GM18867 (cell line): ENCODE results near the gene ATP11A.

Experiments
- ATAC-seq: cut with Tn5 transposase; IDR thresholded peaks from one replicate; pipeline ENCODE4 v1.9.1; 2021; ENCODE audit warnings: mild to moderate bottlenecking, moderate library complexity; ENCODE audit not compliant: unreplicated experiment

The ATP11A gene

DNA sequence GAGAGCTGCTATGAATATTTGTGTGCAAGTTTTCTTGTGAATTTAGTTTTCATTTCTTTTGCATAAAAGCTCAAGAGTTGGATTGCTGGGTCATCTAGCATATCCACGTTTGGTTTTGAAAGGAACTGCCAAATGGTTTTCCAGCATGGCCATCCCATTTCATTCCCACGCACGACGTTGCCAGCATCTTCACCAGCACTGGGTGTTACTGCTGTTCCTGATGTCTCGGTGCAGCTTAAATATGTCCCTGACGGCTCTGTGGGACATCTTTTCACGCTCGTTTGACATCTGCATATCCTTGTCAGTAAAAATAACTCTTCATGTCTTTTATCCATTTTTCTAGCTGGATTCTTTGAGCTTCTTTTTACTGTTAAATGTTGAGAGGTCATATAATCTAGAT, 123.7 kb downstream of the ATP11A start:
- no peak for ATAC-seq

DNA sequence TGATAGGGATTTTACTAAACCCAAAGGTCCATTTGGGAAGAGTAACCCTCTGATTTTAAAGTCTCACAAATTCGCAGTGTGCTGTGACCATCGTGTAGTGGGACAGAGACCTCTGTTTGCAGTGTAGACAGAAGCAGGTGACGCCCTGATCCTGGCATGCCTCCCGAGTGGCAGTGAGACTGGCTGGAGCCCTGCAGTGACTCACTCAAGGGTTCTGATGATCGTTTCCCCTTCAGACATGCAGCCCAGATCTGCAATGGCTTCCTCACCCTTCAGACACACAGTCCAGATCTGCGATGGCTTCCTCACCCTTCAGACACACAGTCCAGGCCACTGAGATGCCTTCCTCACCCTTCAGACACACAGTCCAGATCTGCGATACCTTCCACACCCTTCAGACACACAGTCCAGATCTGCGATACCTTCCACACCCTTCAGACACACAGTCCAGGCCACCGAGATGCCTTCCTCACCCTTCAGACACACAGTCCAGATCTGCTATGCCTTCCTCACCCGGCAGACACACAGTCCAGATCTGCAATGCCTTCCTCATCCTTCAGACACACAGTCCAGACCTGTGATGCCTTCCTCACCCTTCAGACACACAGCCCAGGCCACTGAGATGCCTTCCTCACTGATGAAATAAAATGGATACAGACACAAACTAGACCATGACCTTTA, 125.2 kb downstream of the ATP11A start:
- ATAC-seq: no peak

DNA sequence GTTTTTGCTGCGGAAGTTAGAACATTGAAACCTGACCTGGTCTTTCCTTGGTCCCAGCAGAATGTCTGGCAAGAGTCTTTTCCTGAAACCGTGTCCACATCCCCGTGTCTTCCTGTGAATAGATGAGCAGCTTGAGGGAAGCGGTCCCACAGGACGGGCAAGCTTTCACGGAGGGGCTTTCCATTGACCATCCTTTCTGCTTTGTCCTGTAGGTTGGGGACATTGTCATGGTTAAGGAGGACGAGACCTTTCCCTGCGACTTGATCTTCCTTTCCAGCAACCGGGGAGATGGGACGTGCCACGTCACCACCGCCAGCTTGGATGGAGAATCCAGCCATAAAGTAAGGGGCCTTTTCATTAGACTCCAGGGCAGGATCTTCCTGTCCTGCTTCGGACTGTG, 126.0 kb downstream of the ATP11A start:
- ATAC-seq: no peak

DNA sequence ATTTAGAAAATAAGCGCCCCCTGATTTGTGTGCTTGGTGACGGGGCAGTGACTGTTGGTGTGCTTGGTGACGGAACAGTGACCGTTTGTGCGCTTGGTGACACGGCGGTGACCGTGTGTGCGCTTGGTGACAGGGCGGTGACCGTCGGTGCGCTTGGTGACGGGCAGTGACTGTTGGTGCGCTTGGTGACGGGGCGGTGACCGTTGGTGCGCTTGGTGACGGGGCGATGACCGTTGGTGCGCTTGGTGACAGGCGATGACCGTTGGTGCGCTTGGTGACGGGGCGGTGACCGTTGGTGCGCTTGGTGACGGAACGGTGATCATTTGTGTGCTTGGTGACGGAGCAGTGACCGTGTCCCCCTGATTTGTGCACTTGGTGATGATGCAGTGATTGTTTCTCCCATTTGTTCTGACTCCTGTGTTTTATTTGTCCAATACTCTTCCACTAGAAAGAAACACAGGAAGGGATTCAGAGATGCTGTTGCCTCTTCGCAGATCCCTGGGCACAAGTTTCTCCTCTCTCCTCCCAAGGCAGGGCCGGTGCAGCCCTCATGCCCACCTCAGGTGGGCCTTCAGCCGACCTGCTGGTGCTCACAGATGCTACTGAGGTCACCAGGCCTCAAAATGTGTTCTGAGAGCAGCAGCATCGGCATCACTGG, 128.3 kb downstream of the ATP11A start:
- ATAC-seq: no peak

DNA sequence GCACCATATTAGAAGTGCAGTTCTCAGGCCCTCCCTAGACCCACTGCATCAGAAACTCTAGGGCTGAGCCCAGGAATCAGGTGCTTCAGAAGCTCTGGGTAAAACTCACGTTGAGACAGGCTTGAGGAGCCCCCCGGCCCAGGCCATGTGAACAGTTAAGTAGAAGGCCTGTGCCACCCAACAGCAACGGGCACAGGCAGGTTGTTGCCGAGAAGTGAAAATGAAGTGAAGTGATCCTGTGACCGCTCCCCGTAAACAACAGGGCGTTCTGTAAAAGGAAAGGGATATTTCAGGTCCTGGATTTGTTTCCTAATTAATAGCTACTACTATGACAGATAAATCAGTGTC, 128.8 kb downstream of the ATP11A start:
- ATAC-seq: no peak

DNA sequence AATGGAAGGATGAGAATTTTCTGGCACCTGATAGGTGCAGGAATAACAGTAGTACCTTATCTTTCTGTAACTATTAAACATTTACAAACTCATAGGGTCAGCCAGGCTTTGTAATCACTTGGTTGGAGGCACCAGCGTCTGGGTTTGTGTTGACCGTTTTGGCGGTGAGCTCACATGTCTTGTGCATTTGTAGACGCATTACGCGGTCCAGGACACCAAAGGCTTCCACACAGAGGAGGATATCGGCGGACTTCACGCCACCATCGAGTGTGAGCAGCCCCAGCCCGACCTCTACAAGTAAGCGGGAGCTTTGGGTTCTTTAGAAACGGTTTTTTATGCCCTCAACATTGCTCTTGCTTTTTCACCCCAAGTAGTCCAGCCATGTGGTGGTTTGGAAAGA, 129.3 kb downstream of the ATP11A start:
- ATAC-seq: no peak

DNA sequence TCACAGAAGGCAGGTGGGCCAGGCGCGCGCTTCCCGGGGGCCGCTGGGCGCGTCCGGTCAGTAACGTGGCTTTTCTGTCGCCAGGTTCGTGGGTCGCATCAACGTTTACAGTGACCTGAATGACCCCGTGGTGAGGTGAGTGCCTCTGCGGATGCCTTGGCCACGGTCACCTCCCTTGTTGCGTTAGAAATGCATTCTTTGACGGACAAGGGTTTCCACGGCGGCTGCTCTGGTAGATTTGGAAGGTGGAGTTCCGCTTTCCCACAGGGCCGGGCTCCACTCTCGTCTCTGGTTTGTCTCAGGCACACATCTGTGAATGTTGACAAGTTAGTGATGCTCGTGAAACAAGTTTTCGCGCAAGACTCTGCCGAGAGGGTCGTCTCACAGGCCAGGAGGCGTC, 130.0 kb downstream of the ATP11A start:
- no peak for ATAC-seq

DNA sequence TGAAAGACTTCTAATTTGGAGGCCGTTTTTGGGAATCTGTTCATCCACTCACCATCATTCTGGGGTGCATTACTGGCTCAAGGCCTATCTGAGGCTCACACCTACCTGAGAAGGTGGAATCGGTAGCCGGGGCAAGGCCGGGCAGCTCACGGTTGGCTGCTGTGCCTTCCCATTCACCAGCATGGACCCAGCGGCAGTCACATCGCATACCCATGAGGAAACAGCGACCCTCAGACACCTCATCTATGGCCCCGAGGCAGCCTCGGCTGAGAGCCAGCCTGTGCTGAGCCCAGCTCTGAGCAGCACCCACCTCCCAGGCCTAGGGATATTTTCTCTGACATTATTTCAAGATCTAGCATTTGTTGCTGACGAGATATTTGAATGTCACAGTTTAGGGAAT, 130.5 kb downstream of the ATP11A start:
- ATAC-seq: no peak

DNA sequence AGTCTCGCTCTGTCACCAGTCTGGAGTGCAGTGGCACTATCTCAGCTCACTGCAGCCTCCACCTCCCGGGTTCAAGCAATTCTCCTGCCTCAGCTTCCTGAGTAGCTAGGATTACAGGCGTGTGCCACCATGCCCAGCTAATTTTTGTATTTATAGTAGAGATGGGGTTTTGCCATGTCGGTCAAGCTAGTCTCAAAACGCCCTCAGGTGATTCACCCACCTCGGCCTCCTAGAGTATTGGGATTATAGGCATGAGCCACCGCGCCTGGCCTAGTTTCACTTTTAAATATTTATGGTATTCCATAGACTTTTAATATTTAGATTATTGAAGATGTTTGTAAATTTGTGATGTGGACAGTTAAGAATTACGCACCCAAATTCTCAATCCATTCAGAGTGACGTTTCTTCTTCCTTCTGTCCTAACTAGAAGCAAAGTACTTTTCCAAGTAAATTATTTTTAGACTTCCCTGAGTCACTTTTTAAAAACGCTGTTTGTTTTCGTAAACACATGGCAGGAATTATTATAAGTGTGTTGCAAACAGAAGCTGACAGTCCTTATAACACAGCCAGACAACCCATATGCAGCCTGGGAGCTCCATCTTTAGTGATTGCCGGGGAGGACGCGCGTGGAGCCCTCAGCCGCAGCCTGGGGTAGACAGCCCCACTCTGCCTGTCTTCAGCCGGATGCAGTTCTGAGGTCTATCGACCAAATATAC, 131.7 kb downstream of the ATP11A start:
- ATAC-seq: no peak

DNA sequence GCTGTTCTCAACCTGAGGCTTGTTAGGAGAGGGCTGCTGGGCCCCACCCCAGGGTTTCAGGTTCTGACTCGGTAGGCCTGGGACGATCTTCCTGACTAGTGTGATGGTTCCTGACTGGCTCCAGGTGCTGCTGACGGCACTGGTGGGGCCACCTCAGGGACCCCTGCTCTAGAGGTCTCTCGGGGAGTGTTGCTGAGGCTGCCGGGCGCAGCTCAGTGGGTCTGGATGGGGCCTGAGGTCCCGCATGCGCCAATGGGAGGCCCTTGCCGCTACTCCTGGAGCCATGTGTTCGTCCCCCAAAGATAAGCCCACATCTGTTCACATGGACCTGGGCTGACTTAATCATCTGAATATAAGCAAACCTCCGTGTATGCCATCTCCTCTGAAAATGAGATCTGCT, 133.0 kb downstream of the ATP11A start:
- ATAC-seq: no peak

DNA sequence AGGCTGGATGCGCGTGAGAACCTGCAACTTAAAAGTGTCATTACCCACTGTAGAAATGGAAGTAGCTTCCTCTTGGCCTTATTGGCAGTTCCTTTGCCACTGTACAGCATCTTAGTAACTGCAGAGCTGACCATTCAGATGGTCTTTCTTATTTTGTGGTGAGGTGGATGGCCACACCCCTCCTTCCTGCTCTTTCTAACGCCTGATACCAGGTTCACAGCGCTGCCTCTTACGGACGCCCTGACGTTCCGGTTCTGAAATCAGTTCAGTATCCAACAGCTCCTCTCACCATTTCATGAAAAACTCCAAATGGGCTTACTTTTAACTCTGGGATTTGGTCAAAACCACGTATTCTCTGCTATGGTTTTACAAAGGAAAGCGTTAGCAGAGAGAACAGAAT, 134.6 kb downstream of the ATP11A start:
- no peak for ATAC-seq

DNA sequence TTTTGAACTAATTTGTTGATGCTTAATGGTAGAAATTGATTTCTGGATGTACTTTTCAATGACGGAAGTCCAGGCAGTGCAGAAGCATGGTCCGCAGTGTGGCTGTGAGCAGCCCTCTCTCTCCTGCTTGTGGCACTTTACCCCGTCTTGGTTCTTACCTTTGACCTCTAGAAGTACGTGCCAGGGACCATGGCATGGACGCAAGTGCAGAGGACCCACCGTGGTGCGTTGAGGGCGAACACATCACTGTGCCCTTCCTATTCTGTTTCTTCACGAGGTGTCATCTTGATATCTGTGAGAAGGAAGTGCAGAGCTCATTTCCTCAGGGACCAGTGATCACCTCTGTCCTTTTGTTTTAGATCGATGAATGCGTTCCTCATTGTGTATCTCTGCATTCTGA, 135.2 kb downstream of the ATP11A start:
- ATAC-seq: no peak

DNA sequence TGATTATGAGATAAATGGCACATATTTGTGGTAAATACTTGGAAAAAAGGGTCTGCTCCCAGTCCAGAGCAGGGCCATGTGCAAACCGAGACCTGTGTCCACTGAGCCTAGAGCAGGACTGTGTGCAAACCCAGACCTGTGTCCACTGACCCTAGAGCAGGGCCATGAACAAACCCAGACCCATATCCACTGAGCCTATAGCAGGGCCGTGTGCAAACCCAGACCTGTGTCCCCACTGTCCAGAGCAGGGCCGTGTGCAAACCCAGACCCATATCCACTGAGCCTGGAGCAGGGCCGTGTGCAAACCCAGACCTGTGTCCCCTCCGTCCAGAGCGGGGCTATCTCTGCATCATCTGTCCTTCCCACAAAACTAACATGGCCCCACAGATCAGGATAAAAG, 136.0 kb downstream of the ATP11A start:
- ATAC-seq: no peak

DNA sequence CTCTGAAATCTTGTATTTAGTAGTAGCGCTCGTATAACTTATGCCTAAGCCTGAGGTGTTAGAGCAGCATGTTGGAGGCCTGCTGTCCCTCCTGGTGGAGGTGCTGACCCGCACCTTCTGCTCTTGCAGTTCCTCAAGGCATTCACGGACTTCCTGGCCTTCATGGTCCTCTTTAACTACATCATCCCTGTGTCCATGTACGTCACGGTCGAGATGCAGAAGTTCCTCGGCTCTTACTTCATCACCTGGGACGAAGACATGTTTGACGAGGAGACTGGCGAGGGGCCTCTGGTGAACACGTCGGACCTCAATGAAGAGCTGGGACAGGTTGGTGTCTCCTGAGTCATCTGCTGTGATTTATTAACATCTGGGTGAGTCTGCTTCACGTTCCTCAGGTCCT, 136.7 kb downstream of the ATP11A start:
- ATAC-seq: no peak

DNA sequence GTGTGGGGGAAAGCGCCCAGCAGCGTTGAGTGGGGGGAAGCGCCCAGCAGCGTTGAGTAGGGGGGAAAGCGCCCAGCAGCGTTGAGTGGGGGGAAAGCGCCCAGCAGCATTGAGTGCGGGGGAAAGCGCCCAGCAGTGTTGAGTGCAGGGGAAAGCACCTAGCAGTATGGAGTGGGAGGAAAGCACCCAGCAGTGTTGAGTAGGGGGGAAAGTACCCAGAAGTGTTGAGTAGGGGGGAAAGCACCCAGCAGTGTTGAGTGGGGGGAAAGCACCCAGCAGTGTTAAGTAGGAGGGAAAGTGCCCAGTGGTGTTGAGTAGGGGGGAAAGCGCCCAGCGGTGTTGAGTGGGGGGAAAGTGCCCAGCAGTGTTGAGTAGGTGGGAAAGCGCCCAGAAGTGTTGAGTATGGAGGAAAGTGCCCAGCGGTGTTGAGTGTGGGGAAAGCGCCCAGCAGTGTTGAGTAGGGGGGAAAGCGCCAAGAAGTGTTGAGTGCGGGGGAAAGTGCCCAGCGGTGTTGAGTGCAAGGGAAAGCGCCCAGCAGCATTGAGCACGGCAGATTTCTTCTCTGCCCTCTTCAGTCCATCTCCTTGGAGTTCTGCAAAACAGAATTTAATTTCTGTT, 138.4 kb downstream of the ATP11A start:
- peak; percentile 49 for ATAC-seq

DNA sequence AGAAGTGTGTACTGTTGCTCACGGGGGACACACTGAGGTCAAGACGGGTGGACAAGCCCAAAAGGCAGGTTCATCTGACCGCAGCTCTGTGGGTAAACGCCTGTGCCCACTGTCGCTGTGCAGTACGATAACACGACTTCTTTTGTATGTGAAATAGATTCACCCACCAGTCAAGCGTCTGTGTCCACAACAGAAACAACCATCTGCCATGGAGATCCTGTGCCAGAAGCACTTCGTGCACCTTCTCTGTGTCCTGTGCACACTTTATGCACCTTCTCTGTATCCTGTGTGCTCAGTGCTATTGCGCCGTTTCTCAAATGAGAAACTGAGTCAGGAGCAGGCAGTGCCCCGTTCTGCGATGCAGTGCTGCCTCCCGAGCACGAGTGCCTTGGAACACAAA, 138.9 kb downstream of the ATP11A start:
- no peak for ATAC-seq

DNA sequence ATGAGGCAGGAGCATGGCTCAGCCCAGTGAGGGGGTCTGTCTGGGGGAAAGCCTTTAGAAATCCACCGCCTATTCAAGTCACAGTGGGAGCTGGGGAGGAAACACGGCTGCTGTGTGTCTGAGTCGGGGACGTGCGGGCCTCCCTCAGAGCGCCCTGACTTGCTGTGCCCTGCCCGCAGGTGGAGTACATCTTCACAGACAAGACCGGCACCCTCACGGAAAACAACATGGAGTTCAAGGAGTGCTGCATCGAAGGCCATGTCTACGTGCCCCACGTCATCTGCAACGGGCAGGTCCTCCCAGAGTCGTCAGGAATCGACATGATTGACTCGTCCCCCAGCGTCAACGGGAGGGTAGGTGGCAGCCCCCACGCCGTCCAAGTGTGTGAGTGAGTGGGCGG, 141.4 kb downstream of the ATP11A start:
- no peak for ATAC-seq

DNA sequence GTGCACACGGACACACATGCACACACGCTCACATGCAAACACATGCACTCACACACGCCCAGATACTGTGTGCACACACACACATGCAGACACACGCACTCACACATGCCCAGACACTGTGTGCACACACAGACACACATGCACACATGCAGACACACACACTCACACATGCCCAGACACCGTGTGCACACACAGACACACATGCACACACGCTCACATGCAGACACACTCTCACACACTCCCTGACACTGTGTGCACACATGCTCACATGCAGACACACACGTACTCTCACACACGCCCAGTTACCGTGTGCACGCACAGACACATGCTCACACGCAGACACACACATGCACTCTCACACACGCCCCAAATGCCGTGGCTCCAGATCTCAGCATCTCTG, 142.0 kb downstream of the ATP11A start:
- no peak for ATAC-seq

DNA sequence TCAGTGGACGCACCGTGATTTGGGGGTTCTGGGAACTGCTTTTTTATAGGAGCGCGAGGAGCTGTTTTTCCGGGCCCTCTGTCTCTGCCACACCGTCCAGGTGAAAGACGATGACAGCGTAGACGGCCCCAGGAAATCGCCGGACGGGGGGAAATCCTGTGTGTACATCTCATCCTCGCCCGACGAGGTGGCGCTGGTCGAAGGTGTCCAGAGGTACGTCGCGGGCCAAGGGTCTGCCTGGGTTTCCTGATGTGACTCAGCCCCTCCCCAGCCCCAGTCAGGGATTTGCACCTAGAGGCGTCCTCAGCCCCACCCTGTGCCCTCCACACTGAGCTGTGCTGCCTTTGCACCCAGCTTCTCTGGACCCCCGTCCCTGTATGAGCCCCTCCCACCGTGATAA, 143.0 kb downstream of the ATP11A start:
- ATAC-seq: no peak

DNA sequence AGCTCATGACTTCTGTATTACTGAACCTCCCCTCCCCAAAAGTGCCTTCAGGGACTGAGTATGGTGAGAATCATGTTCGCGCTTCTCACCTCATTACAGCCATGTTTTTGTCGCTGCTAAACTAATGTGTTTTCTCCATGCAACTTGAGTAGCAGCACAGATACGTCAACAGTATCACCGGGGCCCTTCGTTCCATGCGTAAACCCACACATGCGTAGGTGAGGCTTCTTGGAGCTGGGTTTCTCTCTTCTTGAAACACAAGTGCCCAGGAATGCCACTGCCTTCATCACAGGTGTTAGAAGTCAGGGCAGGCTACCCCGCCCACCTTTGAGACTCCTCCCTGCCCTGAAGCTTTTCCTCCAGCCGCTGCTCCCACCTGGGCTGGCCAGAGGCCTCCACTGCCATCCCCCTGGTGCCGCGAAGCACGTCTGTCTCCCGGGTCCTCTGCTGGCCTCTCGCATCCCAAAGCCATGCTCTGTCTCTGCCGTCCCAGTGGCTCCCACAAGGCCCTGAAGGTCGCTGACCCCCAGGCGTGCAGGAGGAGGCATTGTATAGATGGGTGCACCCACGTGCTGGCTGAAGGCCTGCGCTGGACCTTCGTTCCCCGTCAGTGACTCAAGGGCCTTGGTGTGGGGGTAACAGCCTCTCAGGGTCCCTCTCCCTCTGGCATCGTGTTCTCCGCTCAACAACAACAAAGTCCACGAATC, 143.9 kb downstream of the ATP11A start:
- ATAC-seq: no peak

DNA sequence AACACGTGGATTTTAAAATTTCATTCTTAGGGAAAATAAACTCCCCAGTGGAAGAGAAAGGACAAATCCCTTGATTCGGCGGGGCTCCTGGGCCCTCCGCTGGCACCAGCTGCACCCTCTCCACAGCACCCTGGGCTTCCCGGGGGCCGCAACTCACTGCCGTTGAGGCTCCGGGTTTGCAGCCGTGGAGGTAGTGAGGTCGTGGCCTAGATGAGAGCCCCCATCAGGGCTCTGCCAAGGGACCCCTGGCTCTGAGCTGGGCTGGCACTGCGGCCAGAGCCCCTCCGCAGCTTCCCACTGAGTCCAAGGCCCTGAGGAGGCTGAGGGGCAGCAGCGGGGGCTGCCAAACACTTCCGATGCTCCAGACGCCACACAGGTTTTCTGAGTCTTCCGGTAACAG, 145.5 kb downstream of the ATP11A start:
- no peak for ATAC-seq
